Activated CD8-positive, alpha-beta memory T cell treated with anti-CD3 and anti-CD28 coated beads, Interleukin-2, amount 50 U/mL, for 1 hour (primary cell): ENCODE results near the gene WAPL.

Source experiments
- DNase-seq: peaks from one replicate; pipeline ENCODE4 v3.0.0-alpha.2; 2020; ENCODE audit errors: extremely low read depth

WAPL gene

GRCh38 chr10:86524225-86524962, 2.8 kb upstream of the WAPL start:
- DNase-seq = no peak

GRCh38 chr10:86523348-86523747, 1.8 kb upstream of the WAPL start:
- no peak for DNase-seq

DNA sequence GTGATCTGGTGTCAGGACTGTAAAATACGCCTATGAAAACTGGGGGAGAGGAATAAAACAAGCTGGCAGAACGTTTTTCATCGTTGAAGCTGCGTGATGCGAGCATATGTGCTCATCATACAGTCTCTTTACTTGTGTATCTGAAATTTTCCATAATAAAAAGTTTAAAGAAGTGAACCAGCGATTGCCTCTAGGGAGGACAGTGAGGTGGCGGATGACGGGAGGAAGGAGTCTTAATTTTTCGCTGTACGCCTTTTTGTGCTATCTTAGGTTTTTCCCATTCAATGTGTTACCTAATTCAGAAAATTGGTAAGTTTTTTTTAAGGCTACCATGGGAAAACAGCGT, 891 bp upstream of the WAPL start:
- DNase-seq = no peak

- no peak for DNase-seq
Observed at GRCh38 chr10:86520871-86521677, 518 bp downstream of the WAPL start.

DNA sequence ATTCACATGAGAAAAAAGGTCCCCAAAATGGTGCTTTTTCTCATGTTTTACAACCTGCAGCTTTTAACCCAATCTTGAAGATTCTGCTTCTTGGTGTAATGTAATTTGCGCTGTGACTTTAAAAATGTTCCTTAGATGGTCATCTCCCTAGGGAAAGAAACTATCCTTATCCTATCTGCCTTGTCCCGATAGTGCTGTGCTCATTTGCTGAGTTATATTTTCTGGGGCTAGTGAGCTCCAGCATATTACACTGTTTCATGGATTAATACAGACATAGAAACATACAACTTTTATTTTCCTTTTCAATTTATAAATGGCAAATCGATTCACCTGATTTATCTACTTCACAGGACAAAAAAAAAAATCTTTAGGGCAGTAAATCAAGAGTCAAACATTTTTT, 2.8 kb downstream of the WAPL start:
- no peak for DNase-seq

DNA sequence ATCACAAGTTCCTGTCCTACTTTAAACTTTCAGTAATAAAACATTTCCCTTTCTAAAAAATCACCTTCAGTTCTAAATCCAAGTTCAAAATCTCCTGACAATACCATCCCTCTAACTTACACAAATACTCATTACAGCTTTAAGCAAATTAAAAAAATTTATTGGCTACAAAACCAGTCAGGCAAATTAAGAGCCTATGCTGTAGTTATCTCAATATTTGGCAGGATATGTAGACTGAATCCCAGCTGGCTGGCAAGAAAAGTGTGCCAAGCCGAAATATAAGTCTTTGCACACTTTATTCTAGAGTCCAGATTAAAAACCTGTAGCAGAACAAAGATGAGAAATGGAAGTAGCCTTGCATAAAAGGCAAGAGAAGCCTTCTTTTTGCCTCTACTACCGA, 9.5 kb downstream of the WAPL start:
- DNase-seq = no peak

DNA sequence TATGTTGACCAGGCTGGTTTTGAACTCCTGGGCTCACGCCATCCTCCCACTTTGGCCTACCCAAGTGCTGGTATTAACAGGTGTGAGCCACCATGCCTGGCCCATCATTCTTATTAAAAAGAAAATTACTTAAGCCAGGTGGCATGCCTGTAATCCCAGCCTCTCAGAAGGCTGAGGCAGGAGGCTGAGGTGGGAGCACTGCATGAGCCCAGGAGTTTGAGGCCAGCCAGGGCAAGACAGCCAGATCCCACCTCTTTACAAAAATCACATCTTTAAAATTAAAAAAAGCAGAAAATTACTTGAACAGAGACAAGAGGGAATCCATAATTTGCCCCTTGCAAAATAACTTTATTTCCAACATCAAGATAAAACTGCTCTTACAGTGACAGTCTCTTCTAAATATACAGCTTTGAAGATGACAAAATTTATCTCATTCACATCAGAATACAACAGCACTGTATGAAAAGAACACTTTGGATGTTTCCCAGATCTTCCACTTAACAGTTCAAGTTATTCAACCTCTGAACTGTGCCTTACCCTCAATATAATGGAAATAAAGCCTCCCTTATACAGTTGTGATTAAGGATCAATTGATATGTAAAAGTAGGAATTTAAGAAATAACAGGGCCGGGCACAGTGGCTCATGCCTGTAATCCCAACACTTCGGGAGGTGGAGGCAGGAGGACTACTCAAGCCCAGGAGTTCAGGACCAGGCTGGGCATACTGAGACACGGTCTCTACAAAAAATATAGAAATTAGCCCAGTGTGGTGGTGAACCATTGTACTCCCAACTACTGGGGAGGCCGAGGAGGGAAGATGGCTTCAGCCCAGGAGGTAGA, 10.3 kb downstream of the WAPL start:
- DNase-seq = no peak

GRCh38 chr10:86509145-86509544, 12.4 kb downstream of the WAPL start:
- DNase-seq = no peak

- DNase-seq = no peak
Observed at GRCh38 chr10:86508217-86508616, 13.4 kb downstream of the WAPL start.

DNA sequence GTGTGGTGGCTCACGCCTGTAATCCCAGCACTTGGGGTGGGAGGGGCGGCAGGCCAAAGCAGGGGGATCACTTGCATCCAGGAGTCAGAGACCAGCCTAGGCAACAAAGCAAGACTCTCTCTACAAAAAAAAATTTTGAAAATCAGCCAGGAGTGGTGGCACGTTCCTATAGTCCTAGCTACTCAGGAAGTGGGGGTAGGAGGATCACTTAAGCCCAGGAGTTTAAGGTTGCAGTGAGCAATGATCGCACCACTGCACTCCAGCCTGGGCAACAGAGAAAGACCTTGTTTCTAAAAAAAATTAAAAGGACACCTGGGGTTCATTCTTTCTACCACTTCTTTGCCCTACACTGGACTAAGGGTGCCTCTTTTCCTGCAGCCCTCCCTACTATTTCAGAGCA, 15.1 kb downstream of the WAPL start:
- DNase-seq = no peak

DNA sequence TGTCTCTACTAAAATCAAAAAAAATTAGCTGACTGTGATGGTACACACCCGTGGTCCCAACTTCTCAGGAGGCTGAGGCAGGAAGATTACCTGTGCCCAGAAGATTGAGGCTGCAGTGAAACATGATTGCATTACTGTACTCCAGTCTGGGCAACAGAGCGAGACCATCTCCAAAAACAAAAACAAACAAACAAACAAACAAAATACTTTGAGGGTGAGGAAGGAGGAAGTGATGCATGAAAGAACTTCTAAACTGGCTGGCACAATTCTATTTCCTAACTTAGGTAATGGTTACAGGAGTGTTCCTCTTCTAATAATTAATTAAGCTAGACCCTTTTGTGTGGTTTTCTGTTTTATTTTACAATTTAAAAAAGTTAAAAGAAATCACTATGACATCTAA, 15.5 kb downstream of the WAPL start:
- no peak for DNase-seq

DNA sequence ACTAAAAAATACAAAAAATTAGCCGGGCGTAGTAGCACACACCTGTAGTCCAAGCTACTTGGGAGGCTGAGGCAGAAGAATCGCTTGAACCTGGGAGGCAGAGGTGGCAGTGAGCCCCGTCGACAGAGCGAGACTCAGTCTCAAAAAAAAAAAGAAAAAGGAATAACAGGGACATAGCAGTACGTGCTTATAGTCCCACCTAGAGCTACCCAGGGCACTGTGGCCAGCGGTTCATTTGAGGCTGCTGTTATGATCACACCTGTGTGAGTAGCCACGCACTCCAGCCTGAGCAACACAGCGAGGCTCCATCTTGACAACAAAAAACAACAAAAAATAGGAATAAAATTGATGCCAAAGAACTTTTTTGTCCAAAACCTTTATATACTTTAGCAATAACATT, 17.1 kb downstream of the WAPL start:
- no peak for DNase-seq

- no peak for DNase-seq
Observed at GRCh38 chr10:86500846-86501245, 20.7 kb downstream of the WAPL start.

DNA sequence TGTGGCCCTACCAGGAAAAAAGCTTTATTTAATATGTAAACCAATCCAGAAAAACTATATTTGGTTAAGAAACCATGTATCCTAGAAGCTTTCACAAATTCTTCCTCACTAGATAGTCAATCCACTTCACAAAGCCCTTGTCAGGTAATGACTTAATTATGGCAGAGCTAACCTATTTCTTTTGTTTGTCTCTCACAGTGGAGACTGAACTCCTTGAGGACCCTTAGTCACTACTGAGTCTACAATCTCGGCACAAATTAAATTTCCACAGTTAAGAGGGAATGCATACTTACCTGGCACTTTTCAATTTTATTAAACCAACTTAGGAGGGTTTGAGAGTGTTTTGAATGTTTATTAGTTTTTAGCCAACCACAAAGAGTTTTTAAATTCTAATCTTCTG, 23.0 kb downstream of the WAPL start:
- DNase-seq = no peak

GRCh38 chr10:86497621-86498020, 24.0 kb downstream of the WAPL start:
- DNase-seq = no peak

GRCh38 chr10:86489960-86490612, 31.5 kb downstream of the WAPL start:
- DNase-seq = no peak

GRCh38 chr10:86489071-86489810, 32.4 kb downstream of the WAPL start:
- no peak for DNase-seq

DNA sequence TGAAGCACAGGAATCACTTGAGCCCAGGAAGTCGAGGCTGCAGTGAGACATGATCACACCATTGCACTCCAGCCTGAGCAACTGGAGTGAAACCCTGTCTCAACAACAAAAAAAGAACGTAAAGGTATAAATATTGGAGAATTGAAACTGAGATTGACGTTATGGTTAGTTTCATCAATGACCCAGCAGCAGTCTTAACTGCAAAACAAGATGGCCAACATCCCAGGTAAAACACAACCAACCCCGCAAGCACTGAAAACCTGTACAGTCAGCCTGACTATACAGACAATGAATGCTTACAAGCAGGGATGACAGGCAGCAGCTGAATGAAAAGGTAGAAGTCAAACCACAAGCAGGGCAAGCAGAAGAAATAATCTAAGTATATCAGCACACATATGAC, 34.7 kb downstream of the WAPL start:
- no peak for DNase-seq

- DNase-seq = no peak
Observed at GRCh38 chr10:86483664-86484063, 37.9 kb downstream of the WAPL start.

- no peak for DNase-seq
Observed at GRCh38 chr10:86481761-86482160, 39.8 kb downstream of the WAPL start.

DNA sequence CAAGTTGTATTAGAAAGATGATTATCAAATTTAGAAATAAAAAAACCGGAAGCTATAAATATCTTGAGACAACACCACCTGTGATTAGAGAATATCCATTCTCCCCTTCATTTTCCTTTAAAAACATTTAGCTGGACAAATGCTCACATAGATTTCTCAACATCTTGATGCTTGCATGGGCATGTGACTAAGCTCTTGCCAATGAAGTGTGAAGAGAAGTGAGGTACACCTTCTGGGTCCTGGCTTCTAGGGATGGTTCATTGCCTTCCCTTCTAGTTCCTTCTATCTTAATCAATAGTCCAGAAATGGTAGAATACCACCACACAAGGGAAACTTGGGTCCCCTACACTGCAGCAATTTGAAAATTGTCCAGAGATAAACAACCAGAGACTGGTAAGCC, 41.0 kb downstream of the WAPL start:
- no peak for DNase-seq
